GM11168 (cell line): ENCODE results near the gene AZU1.

Source experiments
- in situ Hi-C: fragments of 300-500 bp; cut with MboI; formaldehyde crosslinking; loops from one replicate; pipeline ENCODE4 v1.12.0; 2022; ENCODE audit warnings: low sequenced_read_pairs; ENCODE audit not compliant: unreplicated experiment

AZU1 gene, protein sequence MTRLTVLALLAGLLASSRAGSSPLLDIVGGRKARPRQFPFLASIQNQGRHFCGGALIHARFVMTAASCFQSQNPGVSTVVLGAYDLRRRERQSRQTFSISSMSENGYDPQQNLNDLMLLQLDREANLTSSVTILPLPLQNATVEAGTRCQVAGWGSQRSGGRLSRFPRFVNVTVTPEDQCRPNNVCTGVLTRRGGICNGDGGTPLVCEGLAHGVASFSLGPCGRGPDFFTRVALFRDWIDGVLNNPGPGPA

DNA sequence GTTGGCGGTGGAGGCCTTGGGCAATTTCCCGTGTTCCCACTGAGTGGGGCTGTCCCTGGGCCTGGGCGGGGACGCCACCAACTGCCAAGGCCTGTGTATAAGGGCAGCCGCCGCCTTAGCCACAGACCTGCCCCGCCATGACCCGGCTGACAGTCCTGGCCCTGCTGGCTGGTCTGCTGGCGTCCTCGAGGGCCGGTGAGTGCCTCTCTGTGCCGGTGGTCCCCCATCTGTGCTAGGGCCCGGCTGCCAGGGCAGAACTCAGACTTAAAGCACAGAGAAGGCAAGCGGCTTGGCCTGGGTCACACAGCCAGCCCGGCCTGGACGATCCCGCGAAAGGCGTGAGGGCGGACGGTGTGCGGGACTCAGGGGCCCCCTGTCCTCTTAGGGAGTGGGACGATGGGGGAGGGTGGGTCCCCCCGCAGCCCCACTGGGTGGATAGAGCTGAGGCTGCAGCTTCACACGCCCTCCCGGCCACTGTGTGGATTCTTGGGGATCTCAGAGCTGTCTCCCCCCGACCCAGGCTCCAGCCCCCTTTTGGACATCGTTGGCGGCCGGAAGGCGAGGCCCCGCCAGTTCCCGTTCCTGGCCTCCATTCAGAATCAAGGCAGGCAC lies at the start of gene AZU1:
AZU1 (plus strand) TSS at position 128 of the 612 bp plus-strand sequence; CDS start at position 138, 10 bp downstream.
- in situ Hi-C loops, result no loop called here

DNA sequence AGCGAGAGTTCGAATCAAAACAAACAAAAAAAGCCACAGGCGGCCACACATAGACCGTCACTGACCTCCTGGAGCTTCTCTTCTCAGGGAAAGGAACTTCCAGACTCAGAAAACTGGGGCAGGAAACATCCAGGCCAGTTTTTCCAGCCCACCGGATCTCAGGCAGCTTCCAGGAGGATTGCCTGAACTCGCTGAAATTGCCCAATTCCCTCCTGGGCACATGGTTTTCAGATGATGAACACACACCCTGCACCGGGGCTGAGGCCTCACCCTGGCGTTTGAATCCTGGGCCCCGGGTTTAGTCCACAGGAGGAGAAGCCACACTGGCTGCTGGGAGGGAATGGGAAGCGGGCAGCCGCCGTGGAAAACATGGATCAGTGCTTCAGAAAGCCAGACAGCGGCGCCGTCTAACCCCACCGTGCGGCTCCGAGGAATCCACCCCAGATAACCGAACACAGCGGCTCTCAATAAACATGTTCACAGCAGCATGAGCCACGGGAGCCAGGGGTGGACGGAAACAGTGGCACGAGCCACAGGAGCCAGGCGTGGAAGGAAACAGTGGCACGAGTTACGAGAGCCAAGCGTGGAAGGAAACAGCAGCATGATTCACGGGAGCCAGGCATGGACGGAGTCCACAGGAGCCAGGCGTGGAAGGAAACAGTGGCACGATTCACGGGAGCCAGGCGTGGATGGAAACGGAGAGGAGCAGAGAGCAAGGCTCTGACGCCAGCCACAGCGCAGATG lies 48.6 kb upstream of the AZU1 start:
- in situ Hi-C loops, result no loop called here

DNA sequence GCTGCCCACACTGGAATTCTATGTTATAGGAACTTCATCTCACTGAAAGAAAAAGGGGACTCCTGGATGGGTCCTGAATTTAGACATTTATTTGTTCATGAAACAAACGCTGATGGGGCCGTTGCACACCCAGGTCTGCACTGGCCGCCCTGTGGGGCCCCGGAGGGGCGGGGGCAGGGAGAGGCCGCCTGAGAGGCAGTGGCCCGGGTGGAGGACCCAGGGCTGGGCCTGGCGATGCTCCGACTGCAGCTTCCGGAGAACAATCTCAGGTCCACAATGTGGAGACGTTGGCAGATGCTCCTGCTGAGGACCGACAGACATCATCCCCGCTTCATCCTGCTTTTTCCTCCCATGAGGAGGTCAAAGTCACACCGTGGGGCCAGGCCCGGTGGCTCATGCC lies 46.7 kb upstream of the AZU1 start:
- in situ Hi-C loops, result no loop called here

- in situ Hi-C loops, result no loop called here
Measured at GRCh38 chr19:781800-782184, 45.8 kb upstream of the AZU1 start.

DNA sequence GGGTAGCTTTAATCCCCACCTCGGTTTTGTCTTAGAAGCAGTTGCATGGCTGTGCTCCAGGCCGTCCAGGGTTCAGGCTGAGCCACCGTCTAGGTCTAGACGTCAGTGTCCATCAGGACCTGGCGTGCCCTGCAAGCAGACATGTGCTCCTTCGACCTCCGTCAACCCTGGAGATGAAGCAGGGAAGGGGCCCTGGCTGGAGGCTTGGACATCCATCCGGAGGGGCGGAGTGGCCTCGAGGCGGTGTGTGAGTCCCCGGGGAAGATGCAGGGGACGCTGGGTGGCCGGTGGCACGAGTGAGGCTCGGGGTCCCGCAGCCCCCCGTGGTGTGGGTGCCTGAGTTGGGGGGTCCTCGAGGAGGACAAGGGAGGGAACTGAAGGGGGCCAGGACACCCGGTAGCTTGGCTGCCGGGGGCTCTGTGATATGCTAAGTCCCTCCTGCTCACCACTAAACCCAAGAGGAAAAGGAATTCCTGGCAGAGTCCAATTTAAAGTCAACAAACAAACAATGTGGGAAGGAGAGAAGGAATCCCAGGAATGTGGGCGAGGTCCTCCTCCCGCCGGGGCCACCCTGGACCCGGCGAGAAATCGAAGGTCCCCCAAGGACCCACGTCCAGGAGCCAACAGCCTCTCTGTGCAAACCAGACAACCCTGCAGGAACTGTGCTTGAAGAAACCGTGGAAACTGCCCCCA lies 45.3 kb upstream of the AZU1 start:
- in situ Hi-C loops, result no loop called here

DNA sequence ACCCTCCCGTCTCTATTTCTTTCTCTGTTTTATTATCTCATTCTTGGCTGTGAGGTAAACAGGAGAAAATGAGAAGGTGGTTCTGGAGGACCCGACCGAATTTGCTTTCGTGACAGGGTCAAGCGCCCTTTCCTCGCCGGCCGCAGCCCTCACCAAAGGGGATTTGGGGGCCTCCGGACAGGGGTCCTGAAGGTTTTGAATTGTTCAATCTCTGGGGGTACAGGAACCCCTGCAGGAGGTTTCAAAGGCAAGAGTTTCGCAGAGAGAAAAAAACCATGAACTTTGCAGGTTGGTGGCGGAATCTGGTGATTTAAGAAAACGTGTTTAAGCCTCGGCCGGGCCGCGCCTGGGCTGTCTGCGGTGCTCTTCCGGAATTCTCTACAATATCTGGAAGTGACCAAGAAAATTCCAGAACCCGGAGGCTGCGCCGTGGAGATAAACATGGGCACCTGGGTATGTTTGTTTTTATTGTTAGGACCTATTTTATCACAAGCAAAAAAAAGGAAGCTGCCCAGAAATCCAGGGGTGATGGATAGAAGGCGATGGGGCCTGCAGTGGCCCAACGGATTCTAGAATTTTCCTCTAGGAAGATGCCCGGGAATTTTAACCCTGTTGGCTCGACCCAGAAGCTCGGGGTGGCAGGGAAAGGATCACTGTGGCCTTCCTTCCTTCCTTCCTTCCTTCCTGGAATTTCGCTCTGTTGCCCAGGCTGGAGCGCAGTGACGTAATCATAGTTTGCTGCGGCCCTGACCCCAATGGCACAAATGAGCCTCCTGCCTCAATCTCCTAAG lies 44.6 kb upstream of the AZU1 start:
- in situ Hi-C loops, result no loop called here

DNA sequence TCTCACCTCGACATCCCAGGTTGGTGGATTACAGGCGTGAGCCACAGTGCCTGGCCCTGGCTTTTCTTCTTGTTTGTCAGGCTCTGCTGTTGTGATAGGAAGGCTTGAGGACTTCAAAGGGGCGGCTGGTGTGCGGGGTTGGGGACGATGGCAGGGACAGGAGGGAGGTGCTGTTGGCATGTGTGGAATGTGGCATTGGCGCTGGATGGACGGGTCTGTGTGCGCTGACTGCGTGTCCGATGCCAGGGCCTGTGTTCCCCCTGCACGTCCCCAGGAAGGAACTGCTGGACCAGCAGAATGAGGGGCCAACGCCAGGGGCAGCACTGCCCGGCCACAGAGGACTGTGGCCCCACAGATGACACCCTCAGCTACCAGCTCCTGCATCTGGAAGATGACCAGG lies 43.1 kb upstream of the AZU1 start:
- in situ Hi-C loops, result no loop called here

DNA sequence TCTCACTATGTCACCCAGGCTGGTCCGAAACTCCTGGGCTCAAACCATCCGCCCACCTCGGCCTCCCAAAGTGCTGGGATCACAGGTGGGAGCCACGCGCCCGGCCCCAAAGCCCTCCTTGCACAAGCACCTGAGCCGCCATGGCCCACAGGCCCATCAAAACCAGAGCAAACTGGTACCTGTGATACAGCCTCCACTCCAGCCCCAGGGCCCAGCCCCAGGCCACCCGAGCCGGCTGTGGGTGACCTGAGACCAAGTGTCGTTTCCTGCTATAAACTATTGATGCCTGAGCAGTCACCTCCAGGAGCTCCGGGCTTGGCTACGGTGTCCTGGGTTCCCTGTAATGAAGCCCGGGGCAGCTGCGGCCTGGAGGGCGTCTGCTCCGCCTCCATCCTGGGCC lies 40.1 kb upstream of the AZU1 start:
- in situ Hi-C loops, result no loop called here

GRCh38 chr19:788686-788982 lies 39.0 kb upstream of the AZU1 start:
- in situ Hi-C loops, result no loop called here

DNA sequence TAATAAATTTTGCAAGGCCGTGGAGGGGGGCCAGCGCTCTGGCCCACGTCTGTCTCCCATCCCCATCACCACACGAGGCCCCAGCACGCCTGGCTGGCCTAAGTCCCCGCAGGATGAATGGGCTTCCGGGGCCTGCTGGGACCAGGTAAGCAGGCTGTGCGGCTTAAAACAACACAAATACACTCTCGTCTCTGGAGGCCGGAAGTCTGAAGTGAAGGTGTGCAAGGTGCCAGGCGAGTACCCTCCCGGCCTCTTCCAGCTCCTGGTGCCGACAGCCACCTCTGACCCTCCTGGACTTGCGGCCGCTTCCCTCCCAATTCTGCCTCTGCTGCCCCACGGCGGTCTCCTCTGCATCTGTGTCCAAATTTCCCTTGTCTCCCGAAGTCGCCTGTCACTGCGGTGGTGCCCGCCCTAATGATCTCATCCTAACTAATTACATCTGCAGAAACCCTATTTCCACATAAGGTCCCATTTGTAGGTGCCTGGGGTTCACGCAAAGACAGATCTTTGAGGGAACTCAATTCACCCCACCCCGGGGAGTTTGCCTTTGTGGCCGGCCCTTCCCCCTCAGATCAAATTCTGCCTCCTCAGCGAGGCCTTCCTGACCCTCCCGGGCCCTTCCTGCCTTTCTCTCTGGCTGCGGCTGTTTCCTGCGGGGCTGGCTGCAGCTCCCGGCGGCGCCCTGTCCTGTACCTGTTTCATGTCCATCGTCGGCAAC lies 38.5 kb upstream of the AZU1 start:
- in situ Hi-C loops, result no loop called here

- in situ Hi-C loops, result no loop called here
Measured at GRCh38 chr19:789701-790060, 38.0 kb upstream of the AZU1 start.

DNA sequence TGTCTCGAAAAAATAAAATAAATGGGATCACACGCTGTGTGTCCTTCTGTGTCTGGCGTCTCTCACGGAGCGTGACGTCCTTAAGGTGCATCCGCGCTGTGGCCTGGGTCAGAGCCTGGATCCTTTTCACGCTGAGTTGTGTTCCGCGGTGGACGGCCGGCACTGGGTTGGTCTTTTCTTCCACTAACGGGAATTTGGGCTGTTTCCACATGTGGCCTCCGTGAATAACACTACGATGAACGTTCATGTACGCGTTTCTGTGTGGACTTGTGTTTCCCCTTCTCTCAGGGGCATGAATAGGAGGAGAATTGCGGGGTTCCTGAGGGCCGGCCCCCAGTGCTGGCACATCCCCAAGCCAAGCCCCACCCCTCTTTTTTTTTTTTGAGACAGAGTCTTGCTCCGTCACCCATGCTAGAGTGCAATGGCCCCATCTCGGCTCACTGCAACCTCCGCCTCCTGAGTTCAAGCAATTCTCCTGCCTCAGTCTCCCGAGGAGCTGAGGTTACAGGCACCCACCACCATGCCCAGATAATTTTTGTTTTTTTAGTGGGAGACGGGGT lies 36.5 kb upstream of the AZU1 start:
- in situ Hi-C loops, result no loop called here

- in situ Hi-C loops, result no loop called here
Measured at GRCh38 chr19:791567-792305, 35.9 kb upstream of the AZU1 start.

DNA sequence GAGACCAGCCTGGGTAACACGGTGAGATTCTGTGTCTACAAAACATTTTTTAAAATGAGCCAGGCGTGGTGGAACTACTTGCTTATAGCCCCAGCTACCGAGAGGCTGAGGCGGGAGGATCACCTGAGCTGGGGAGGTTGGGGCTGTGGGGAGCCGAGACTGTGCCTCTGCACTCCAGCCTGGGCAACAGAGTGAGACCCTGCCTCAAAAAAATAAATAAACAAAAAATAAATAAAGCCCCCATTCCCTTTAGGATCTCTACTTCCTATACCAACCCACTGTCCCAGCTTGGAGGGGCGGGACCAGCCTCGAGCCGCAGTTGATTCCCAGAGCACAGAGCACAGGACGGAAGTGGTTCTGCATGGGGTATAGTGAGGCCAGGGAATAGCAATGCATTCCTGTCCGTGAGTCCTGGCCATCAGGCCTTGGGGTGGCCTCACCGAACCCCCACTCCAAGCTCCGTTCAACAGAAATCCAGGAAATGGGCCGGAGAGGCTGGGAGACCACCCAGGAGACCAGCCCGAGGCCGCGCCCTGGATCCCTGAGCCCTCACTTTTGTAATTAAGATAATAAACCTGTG lies 35.2 kb upstream of the AZU1 start:
- in situ Hi-C loops, result no loop called here

DNA sequence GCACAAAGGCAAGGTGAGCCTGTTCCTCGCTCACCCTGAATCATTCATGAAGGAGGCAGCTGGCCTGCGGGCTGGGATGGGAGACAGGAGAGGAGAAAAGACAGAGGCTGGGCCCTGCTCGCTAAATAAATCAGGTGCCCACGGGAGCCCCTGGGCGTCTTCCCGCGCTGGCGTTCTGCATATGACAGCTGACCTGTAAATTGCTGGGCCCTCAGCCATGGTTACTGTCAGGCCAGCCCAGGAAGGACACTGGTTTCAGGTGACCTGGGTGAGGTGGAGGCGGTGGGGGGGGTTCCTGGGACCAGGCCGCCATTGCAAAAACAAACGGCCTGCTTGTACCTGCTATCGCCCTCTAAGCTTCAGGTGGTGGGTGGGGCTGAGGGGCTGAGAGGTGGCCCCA lies 33.8 kb upstream of the AZU1 start:
- in situ Hi-C loops, result no loop called here

DNA sequence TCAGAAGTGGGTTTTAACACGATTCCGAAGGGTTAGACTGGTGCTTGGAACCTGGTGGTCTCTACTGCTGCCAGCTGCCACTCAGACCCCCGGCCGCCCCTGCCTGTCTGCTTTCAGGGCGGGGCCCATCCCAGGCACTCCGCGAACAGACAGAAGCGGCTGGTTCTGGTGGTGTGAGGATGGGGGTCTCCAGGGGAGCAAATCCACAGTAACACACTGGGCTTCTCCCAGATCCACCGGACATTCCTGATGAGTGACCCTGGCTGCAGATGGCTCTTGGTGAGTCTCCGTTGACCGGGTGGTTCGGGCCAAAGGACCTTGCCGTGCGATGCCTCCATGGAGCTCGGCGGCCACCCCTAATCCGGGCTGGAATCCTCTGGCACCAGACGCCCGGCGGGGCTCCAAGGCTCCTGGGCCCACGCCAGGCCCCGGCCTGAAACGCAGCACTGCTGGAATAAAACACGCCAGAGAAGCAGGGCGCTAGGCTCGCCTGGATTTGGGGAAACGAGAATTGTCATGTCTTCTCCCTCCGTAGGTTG lies 32.5 kb upstream of the AZU1 start:
- in situ Hi-C loops, result no loop called here

DNA sequence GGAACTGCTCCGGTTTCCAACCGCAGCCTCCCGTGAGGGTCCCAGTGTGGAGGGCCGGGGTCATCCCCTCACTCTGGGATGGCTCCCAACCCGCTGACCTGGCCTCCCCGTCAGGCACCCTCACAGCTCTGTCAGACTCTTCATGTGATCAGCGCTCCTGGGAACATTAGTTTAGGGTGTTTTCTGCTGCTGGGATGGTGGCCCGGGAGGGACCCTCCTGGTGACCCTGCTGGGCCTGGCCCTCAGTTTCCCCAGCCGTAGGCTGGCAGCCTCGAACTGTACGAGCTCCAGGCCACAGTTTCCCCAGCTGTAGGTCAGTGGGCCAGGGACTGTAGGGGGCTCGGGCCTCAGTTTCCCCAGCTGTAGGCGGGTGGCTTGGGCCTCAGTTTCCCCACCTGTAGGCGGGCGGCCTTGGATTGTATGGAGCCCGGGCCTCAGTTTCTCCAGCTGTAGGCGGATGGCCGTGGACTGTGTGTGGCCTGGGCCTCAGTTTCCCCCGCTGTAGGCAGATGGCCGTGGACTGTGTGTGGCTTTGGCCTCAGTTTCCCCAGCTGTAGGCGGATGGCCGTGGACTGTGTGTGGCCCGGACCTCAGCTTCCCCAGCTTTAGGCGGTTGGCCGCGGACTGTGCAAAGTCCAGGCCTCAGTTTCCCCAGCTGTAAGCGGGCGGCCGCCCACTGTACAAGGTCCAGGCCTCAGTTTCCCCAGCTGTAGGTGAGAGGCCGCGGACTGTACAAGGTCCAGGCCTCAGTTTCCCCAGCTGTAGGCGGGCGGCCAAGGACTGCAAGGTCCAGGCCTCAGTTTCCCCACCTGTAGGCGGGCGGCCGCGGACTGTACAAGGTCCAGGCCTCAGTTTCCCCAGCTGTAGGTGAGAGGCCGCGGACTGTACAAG lies 31.7 kb upstream of the AZU1 start:
- in situ Hi-C loops, result no loop called here
